ENCODE measurements around the gene MBD3L3.

DNA sequence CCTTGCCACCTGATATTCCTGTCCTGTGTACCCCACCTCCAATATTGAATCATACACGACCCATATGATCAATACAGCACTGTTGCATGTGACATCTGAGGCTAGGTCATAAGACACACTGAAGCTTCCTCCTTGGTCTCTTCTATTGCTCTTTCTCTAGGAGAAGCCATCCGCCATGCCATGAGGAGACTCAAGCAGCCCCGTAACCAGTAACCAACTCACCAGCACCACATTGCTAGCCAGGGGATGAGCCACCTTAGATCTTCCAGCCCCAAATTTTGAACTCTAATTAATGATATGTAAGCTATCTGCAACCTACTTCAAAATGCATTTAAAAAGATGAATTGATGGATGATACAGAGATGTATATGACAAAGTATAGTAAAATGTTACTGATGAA lies 39.6 kb upstream of the MBD3L3 start:
- TF ChIP-seq, protein P1, sequence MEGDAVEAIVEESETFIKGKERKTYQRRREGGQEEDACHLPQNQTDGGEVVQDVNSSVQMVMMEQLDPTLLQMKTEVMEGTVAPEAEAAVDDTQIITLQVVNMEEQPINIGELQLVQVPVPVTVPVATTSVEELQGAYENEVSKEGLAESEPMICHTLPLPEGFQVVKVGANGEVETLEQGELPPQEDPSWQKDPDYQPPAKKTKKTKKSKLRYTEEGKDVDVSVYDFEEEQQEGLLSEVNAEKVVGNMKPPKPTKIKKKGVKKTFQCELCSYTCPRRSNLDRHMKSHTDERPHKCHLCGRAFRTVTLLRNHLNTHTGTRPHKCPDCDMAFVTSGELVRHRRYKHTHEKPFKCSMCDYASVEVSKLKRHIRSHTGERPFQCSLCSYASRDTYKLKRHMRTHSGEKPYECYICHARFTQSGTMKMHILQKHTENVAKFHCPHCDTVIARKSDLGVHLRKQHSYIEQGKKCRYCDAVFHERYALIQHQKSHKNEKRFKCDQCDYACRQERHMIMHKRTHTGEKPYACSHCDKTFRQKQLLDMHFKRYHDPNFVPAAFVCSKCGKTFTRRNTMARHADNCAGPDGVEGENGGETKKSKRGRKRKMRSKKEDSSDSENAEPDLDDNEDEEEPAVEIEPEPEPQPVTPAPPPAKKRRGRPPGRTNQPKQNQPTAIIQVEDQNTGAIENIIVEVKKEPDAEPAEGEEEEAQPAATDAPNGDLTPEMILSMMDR (conservative IDR thresholded peaks at IDR 0.05; ENCODE audit: low read length), result no peak
- no peak for TF ChIP-seq EZH2phosphoT487 (IDR thresholded peaks at IDR 0.05; ENCODE audit: borderline replicate concordance)
